ENCODE data around the gene NPEPPS.
"Not testable (repeated sequence)": the region's sequence is repeated elsewhere in the genome, so short reads cannot be mapped to it uniquely, and the experiment has no call there.

Gene NPEPPS

DNA sequence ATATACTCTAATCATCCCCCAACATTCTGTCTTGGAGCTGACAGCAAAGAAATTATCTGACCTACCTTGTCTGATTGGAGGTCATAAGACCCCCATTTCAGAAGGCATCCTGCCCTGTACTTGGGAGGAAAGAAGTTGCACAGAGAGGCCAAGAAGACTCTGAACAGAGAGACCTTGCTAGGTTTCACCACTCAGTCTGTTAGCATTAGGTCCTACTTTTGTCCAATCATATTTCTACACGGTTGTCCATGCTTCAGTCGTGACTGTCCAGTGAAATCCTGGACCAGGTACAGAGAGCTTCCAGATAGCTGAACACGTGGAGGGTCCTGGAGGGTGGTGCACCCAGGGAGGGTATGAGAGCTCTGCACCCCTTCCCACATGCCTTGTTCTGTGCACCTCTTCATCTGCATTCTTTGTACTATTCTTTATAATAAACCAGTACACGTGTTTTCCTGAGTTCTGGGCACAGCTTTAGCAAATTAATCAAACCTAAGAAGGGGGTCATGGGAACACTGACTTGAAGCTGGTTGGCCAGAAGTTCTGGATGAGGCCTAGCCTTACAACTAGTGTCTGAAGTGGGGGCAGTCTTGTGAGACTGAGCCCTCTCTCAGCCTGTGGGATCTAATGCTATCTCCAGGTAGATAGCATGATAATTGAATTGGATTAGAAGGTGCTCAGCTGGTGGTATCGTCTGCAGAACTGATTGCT is 30.9 kb downstream of the NPEPPS start:
- not testable (repeated sequence) for DNase-seq (ENCODE audit: low read depth)

DNA sequence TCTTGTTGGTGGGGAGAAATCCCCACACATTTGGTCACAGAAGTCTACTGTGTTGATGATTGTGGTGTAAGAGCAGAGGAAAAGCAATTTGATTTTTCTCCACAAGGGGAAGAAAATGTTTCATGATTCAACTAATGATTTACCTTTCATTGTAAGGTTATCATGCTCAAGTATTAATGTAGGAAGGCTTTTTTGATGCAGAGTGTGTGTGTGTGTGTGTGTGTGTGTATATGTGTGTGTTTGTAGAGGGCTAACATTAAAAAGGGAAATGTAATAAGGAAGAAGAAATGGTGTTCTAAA is 31.4 kb downstream of the NPEPPS start:
- DNase-seq (ENCODE audit: low read depth): not testable (repeated sequence)

DNA sequence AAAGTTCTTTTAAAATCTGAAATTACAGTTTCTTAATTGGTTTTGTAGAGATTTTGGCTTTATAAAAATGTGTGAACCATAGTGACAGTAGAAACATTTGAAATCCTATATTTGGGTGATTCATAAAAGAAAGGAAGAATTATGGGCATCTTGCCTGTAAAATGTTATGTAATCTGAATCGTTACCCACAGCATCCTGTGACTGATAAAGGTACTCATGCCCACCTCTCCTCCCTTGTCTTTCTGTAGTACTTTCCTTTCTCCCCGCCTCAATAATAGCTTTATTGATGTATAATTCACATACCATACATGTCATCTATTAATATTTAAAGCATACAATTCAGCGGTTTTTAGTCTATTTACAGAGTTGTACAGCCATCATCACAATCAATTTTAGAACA is 36.4 kb downstream of the NPEPPS start:
- DNase-seq (ENCODE audit: low read depth): peak; percentile 27

DNA sequence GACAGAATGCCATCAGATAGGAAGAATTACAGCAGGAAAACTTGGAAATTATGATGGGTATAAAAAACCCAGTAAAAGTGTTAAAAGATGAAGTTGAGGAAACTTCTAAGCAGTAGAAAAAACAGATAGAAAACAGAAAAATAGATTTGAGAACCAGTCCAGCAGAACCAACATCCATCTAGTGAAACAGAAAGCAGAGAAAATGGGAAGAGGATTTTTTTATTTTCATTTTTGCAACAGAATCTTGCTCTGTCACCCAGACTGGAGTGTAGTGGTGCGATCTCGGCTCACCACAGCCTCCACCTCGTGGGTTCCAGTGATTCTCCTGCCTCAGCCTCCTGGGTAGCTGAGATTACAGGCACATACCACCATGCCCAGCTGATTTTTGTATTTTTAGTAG is 41.7 kb downstream of the NPEPPS start:
- DNase-seq (ENCODE audit: low read depth): not testable (repeated sequence)

DNA sequence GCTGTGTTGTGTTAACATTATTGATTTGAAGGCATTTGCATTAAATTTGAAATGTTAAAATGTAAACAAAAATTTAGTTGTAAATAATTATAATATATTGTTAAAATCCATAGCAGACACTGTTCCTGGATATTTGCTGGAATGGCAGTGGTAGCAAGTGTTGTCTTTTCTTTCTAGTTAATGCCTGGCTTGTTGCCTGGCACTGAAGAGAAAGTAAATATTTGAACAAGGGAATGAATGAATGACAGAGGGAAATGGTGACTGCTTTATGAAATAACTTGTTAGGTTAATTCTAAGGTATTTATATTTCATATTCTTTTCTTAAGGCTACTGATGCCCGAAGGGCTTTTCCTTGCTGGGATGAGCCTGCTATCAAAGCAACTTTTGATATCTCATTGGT is 51.5 kb downstream of the NPEPPS start:
- not testable (repeated sequence) for DNase-seq (ENCODE audit: low read depth)

DNA sequence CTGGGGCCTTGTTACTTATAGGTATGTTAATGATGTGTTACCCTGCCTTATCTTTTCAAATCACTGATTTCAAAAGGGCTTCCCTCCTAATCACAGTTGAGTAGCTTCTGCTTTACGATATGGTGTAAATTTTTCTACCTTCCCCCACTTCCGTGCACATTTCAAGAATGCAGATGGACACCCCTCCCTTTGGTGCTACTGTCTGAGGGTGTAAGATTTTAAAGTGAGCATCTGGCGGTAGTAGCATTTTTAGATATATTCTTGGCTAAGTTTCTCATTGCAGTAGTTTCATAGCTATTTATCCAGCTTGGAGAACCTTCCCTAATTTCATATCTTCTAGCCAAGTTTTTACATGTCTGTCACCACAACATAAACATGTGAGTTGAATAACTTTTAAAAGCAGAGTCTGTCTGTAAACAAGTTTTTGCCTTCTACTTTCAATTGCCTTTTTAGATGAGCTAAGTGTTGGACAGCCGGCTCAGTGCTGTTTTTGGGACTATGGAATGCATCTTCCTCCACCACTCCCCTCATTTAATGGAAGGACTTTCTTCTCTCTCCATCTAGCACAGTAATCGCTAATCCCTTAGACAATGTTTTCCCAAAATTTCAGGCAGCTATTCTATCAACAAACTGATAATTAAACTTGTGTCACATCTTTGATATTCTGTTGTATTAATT is 55.6 kb downstream of the NPEPPS start:
- DNase-seq (ENCODE audit: low read depth): not testable (repeated sequence)

DNA sequence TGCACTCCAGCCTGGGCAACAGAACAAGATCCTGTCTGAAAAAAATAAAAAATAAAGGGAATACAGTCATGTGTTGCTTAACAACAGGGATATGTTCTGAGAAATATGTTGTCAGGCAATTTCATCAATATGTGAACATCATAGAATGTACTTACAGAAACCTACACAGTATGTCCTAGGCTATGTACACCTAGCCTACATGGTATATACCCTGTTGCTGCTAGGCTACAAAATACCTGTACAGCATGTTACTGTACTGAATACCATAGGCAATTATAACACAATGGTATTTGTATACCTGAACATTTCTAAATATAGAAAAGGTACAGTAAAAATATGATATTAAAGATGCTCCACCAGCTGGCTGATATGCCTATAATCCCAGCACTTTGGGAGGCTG is 62.6 kb downstream of the NPEPPS start:
- not testable (repeated sequence) for DNase-seq (ENCODE audit: low read depth)

DNA sequence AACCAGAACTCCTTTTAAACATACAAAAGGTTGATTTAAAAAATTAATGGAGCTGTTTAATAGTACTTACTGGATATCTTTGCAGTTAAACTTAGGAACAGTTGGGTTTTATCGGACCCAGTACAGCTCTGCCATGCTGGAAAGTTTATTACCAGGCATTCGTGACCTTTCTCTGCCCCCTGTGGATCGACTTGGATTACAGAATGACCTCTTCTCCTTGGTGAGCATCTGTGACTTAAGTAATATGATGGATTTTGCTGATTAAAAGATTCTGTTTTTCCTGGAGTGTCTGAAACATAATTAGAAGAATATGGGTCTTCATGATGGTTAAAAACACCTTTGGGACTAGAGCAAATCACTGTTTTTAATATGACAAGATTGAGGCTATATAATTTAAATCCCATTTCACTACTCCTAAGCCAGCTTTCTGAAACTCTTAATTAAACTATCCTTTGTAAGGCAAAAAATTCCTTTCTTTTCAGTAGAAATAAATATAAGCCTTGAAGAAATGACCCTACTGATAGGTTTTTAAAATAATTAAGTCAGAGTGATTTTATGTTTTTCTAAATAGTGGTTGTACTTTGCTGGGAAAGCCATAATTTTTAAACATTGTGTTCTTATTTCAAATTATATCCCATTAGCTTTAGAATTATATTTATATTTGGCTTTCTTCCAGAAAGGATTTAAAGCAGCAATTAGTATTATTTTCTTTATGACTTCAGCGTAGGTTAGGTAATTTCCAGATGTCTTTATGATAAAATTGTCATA is 73.1 kb downstream of the NPEPPS start:
- DNase-seq (ENCODE audit: low read depth): no peak

DNA sequence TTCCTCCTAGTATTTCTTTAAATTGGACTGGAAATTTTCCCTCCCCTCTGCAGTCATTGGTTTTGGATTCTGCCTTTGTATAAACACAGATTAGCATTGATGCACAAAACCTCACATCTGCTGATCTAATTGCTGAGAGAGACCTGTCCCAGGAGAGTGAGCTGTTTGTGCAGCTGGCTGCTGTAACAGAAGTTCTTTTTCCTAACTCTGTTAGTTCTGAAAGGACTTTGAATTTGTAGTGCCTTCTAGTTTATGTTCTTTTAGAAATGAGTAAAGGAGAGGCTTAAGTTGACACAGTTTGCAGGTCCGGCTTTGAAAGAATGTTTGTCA is 73.7 kb downstream of the NPEPPS start:
- peak; percentile 25 for DNase-seq (ENCODE audit: low read depth)

DNA sequence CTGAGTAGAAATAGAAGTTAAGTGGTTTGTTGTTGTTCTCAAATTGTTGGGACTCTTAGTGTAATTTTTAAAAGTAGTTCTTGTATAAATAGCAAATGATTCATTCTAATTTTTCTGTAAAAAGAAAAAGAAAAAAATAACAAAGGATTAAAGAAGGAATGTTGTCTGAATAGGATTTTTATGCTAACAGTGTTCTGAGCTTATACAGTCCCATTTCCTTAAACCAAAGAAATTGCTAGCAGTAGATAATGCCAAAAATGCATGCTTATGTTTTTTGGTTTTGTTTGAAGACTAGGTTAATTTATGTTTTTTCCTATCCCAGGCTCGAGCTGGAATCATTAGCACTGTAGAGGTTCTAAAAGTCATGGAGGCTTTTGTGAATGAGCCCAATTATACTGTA is 74.1 kb downstream of the NPEPPS start:
- DNase-seq (ENCODE audit: low read depth): peak; percentile 54

DNA sequence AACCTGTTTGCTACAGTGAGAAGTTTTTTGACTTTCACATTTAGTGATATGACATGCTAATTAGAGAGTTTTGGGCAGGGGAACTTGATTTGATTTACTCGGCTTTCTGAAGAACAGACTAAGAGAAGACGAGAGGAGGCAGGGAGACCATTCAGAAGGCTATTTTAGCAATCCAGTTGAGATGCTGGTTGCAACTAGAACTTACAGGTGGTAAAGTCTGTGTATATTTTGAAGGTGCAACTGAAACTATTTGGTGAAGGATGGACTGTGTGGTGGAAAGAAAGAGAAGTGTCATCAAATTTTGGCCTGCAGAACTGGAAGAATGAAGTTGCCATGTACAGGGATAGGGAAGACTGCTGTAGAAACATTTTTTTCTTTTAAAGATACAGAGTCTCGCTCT is 76.6 kb downstream of the NPEPPS start:
- DNase-seq (ENCODE audit: low read depth): no peak

DNA sequence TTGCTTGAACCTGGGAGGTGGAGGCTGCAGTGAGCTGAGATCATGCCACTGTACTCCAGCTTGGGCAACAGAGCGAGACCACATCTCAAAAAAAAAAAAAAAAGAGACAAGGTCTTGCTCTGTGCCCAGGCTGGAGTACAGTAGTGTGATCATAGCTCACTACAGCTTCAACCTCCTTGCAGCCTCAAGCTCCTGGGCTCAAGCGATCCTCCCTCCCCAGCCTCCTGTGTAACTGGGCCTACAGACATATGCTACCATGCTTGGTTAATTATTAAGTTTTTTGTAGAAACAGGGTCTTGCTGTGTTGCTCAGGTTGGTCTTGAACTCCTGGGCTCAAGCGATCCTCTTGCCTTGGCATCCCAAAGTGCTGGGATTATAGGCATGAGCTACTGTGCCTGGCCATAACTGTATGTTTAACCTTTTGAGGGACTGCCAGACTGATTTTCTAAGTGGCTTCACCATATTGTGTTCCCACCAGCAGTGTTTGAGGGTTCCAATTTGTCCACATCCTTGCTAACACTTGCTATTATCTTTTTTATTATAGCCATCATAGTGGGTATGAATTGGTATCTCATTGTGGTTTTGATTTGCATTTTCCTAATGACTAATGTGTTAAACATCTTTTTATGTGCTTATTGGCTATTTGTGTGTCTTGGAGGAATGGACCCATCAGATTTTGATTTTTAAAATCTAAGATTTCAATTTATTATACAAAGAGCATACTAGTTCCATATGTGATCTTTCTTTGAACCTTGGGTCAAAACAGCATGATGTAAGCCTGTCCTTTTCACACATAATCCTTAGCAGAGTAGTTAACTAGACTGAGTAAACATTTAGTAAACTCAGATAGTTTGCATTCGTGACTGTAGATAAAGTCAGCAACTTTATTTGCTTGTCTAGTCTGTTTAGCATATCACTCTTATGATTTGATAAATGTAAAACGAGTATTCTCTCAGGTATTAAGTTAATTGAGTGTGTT is 80.8 kb downstream of the NPEPPS start:
- DNase-seq (ENCODE audit: low read depth): peak; percentile 47

DNA sequence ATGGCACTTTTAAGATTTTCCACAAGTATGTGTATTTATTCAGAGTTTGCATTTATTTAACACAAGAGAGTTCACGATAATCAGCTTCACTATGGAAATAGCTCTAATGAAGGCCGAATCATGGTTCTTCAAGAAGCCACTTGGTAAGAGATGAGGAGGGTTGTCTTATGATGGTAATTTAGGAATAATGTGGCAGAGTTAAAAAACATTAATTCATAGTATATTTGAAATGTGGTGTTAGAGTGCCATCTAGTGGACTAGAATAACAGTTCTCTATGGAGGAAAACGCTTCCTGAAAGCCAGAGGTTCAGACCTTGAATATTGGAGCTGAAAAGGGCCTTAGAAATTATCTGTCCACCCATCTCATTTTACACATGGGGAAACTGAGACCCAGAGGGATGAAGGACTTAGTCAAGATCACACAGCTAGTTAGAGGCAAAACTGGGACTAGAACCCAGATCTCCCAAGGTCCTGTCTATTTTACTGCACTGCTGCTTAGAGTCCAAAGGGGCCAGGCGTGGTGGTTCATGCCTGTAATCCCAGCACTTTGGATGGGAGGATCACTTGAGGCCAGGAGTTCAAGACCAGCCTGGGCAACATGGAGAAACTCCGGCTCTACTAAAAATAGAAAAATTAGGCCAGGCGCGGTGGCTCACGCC is 85.0 kb downstream of the NPEPPS start:
- peak; percentile 65 for DNase-seq (ENCODE audit: low read depth)

DNA sequence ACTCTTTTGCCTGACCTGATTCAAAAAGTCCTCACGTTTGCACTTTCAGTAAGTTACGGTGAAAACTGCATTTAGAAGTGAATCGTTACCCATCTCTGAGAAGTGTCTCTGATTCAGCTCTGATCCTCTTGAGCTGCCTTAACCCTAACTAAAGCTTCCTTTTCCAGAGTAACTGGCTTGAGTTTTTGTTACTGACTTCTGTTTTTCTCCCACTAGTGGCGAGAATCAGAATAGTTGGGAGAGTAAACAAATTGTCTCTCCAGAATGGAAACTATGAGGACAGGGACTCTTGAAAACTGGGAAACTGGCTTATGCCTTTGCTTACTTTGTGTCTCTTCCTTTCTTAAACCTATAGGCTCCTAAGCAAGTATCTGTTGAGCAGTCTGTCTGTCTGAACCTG is 87.5 kb downstream of the NPEPPS start:
- DNase-seq (ENCODE audit: low read depth): peak; percentile 24

DNA sequence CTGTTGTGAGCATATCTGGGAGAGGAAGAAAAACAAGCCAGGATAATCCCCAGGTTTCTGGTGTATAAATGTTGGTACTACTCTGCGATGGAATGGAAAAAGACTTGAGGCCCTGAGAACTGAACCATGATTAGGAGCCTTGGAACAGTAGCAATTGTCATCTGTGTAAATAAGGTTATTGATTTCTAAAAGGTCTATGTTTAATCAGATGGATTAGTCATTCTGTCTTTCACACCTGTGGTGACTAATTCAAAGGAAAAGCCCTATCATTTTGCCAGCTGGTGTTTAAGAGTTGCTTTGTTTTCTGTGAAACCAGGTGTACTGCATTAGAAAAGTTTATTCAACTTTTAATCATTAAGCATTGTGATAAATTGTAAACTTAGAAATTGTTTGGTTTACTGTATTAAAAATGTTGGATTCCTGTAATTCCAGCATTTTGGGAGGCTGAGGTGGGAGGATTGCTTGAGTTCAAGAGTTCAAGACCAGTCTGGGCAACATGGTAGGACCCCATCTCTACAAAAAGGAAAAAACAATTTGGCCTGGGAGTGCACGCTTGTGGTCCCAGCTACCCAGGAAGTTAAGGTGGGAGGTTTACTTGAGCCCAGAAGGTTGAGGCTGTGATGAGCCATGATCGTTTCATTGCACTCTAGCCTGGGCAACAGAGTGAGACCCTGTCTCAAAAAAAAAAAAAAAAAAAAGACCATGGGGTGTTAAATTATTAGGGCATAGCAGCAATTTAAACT is 89.8 kb downstream of the NPEPPS start:
- DNase-seq (ENCODE audit: low read depth): no peak

DNA sequence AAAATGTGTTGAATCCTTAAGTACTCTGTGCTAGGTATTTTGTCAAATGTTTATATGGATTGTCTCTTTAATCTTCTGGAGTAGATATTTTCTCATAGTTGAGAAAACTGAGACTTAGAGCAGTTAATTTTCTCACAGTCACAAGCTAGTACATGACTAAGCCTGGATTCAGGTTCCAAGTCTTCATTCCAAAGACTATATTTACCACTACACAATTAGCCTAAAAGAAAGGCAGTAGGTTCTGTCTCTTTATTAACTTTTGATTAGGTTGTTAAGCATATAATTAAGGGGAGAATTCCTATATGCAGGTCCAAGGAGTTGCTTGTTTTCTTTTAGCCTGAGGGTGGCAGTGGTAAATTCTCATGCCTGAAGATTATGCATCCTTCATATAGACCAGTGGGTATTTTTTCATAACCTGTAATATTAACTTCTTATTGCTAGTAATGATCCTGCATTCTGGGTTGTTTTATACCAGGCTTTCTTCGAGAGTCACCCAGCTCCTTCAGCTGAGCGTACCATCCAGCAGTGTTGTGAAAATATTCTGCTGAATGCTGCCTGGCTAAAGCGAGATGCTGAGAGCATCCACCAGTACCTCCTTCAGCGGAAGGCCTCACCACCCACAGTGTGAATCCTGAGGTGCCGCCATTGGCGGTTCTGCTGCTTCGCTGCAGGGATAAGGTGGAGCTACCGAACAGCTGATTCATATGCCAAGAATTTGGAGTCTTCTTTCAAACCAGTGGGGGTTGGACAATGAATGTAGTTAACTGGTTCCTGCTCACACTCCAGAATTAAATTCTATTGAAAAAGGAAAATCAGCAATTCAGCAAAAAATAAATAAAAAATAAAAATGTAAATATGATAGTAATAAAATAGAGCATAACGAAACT is 90.6 kb downstream of the NPEPPS start:
- peak; percentile 95 for DNase-seq (ENCODE audit: low read depth)

DNA sequence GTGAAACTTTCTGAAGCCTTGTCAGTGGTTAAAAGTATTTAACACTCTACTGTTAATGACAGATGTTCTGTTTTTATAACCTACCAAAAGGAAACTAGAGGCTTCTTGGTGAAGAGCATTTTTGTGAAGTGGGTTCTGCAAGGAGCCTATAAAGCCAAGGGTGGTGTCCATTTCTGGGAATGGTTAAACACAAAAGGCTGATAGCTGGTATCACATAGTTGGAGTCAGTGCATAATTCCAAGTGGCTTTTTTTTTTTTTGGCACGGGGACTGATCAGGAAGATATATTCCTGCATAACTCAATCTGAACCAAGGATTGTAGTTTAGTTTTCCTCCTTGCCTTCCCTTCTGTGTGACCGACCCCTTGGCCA is 91.3 kb downstream of the NPEPPS start:
- DNase-seq (ENCODE audit: low read depth): peak; percentile 32

DNA sequence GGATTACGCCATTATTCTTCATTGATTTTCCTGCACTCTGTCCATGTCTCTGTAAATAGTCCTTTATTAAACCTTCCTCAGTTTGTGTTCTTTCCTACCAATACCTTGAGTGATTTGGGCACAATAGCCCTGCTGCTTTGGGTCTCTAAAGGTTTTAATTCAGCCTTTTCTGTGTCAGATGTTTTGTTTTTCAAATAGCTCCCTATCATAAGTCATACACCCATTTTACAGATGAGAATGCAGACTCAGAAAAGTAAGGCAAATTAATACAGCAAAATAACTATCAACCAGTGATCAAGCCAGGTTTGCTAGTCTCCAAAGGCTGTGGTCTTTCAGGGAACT is 93.8 kb downstream of the NPEPPS start:
- DNase-seq (ENCODE audit: low read depth): no peak

DNA sequence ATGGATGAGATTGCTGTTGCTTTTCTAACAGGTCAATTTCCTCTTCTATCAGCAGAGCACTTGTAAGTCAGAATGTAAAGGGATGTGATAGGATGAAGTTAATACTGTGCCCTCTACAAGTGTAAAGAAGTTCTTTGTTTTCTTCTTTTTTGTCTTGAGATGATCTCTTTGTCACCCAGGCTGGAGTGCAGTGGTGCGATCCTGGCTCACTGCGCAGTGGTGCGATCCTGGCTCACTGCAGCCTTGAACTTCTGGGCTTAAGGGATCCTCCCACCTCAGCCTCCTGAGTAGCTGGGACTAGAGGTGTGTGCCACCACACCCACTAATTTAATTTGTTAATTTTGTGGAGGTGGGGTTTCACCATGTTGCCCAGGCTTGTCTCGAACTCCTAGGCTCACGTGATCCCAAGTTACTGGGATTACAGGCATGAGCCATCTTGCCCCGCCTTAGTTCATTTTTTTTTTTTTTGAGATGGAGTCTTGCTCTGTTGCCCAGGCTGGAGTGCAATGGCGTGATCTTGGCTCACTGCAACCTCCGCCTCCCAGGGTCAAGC is 97.2 kb downstream of the NPEPPS start:
- no peak for DNase-seq (ENCODE audit: low read depth)

DNA sequence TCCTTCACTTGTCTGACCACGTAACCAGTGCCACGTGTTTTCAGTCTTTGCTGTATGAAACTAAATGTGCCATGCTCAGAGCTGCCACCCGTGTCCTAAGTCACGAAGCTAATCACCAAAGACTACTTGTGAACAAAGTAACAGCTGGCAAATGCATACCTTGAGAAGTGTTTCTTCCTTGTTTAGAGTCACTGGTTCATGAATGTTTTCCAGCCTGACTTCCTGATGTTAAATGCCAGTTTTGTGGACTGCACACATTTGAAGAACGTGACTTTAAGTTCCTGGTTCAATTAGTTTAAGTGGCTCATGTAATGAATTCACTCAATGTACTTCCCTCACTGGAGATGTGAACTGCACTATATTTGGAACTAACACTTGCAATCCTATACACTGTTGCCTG is 98.9 kb downstream of the NPEPPS start:
- no peak for DNase-seq (ENCODE audit: low read depth)

All from EH (cell line).